ENCODE data around the gene TKT. TPM values are rescaled to one million over a fixed set of nuclear protein-coding genes. Genes with fewer than 3 reads are reported as not detected.

The TKT gene
- polyA plus RNA-seq, 1 donor from 2014 or later, result 194 TPM

DNA sequence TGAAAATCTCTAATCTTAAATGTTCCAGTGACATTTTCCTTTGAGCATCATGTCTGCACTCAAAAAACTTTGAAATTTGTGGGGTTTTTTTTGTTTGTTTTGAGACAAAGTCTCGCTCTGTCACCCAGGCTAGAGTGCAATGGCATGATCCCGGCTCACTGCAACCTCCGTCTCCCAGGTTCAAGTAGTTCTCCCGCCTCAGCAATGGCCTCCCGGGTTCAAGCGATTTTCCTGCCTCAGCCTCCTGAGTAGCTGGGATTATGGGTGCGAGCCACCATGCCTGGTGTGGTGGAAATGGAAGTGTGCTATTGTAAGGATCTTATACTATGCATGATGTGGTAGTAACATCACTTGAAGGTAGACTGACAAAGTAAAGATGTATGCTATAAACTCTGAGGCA is 42.5 kb downstream of the TKT start:
- no peak for TF ChIP-seq MXI1 (conservative IDR thresholded peaks at IDR 0.05; ENCODE audit: poor library complexity, severe bottlenecking)
- TF ChIP-seq, protein P1, sequence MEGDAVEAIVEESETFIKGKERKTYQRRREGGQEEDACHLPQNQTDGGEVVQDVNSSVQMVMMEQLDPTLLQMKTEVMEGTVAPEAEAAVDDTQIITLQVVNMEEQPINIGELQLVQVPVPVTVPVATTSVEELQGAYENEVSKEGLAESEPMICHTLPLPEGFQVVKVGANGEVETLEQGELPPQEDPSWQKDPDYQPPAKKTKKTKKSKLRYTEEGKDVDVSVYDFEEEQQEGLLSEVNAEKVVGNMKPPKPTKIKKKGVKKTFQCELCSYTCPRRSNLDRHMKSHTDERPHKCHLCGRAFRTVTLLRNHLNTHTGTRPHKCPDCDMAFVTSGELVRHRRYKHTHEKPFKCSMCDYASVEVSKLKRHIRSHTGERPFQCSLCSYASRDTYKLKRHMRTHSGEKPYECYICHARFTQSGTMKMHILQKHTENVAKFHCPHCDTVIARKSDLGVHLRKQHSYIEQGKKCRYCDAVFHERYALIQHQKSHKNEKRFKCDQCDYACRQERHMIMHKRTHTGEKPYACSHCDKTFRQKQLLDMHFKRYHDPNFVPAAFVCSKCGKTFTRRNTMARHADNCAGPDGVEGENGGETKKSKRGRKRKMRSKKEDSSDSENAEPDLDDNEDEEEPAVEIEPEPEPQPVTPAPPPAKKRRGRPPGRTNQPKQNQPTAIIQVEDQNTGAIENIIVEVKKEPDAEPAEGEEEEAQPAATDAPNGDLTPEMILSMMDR (IDR thresholded peaks at IDR 0.05; ENCODE audit: poor library complexity, severe bottlenecking), result no peak
- H3K9me2 ChIP-seq (ENCODE audit: insufficient read depth, low read length), result no peaks in the 10 kb centered on the region
- no peak overlapping the region for H3K4me2 ChIP-seq (ENCODE audit: low read length)

DNA sequence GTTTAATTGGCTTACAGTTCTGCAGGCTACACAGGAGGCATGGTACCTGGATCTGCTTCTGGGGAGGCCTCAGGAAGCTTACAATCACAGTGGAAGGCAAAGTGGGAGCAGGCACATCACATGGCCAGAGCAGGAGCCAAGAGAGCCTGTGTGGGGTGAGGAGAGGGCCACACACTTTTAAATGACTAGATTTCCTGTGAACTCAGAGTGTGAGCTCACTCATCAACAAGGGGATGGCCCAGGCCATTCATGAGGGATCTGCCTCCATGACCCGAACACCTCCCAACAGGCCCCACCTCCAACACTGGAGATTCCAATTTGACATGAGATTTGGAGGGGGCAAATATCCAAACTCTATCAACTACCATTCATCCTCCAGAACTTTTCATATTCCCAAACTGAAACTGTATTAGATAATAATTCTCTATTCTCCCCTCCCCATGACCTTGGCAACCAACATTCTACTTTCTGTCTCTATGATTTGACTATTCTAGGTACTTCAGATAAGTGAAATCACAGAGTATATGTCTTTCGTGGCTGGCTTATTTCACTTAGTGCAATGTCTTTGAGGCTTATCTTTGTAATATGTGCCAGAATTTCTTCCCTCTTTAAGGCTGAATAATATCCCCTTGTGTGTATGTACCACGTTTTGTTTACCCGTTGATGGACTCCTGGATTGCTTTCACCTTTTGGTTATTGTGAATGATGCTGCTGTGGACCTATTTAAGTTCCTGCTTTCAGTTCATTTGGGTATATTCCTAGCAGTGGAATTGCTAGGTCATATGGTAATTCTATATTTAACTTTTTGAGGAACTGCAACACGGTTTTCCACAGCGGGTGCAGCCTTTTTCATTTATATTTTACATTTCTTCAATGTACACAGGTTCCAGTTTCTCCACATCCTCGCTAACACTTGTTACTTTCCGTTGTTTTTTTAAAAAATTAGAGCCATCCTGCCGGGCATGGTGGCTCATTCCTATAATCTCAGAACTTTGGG is 43.8 kb downstream of the TKT start:
- no peak overlapping the region for H3K27ac ChIP-seq (ENCODE audit: low read length)
- H3K9me2 ChIP-seq (ENCODE audit: insufficient read depth, low read length), result no peaks in the 10 kb centered on the region
- H2AFZ ChIP-seq (ENCODE audit: low read depth, low read length), result no peak overlapping the region
- no peaks in the 10 kb centered on the region for H3K9me3 ChIP-seq (ENCODE audit: low read length)
- no peak for TF ChIP-seq MXI1 (conservative IDR thresholded peaks at IDR 0.05; ENCODE audit: poor library complexity, severe bottlenecking)
- no peak for TF ChIP-seq EP300 (conservative IDR thresholded peaks at IDR 0.05; ENCODE audit: poor library complexity, severe bottlenecking)
- TF ChIP-seq, protein P2, sequence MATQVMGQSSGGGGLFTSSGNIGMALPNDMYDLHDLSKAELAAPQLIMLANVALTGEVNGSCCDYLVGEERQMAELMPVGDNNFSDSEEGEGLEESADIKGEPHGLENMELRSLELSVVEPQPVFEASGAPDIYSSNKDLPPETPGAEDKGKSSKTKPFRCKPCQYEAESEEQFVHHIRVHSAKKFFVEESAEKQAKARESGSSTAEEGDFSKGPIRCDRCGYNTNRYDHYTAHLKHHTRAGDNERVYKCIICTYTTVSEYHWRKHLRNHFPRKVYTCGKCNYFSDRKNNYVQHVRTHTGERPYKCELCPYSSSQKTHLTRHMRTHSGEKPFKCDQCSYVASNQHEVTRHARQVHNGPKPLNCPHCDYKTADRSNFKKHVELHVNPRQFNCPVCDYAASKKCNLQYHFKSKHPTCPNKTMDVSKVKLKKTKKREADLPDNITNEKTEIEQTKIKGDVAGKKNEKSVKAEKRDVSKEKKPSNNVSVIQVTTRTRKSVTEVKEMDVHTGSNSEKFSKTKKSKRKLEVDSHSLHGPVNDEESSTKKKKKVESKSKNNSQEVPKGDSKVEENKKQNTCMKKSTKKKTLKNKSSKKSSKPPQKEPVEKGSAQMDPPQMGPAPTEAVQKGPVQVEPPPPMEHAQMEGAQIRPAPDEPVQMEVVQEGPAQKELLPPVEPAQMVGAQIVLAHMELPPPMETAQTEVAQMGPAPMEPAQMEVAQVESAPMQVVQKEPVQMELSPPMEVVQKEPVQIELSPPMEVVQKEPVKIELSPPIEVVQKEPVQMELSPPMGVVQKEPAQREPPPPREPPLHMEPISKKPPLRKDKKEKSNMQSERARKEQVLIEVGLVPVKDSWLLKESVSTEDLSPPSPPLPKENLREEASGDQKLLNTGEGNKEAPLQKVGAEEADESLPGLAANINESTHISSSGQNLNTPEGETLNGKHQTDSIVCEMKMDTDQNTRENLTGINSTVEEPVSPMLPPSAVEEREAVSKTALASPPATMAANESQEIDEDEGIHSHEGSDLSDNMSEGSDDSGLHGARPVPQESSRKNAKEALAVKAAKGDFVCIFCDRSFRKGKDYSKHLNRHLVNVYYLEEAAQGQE (IDR thresholded peaks at IDR 0.05; ENCODE audit: borderline replicate concordance), result no peak
- TF ChIP-seq SMC3 (conservative IDR thresholded peaks at IDR 0.05; ENCODE audit: poor library complexity), result no peak
- TF ChIP-seq TAF1 (IDR thresholded peaks at IDR 0.05; ENCODE audit: low read depth), result no peak
- no peak for TF ChIP-seq EZH2 (IDR thresholded peaks at IDR 0.05; ENCODE audit: borderline replicate concordance, insufficient read depth, low read length, poor library complexity, severe bottlenecking)
- TF ChIP-seq POLR2AphosphoS5 (IDR thresholded peaks at IDR 0.05), result no peak
- no peak for TF ChIP-seq RAD21 (conservative IDR thresholded peaks at IDR 0.05)
- TF ChIP-seq, protein P1 (IDR thresholded peaks at IDR 0.05; ENCODE audit: poor library complexity, severe bottlenecking), result no peak
- H3K27me3 ChIP-seq (ENCODE audit: insufficient read depth, low read depth, low read length), result no peaks in the 10 kb centered on the region
- H4K20me1 ChIP-seq (ENCODE audit: insufficient read depth), result no peaks in the 10 kb centered on the region
- no peaks in the 10 kb centered on the region for H3K79me2 ChIP-seq (replicated peaks; ENCODE audit: insufficient read depth, low read length)
- no peaks in the 10 kb centered on the region for H3F3A ChIP-seq (ENCODE audit: insufficient read depth, low read length, poor library complexity, severe bottlenecking)
- no peak overlapping the region for H3K4me3 ChIP-seq (ENCODE audit: low read length)
- H3K9ac ChIP-seq (ENCODE audit: low read length), result no peak overlapping the region
- H3K36me3 ChIP-seq (ENCODE audit: insufficient read depth, low read length), result no peaks in the 10 kb centered on the region
- H3K4me2 ChIP-seq (ENCODE audit: low read length), result no peak overlapping the region

More for the DNA sequence above, 42.5 kb downstream of the TKT start:
- Histone ChIP-seq H2AFZ (ENCODE audit: low read depth, low read length) (no peak overlapping the region), H3K4me3 (ENCODE audit: low read length) (no peak overlapping the region), H3K27ac (ENCODE audit: low read length) (no peak overlapping the region), H3K9me3 (ENCODE audit: low read length) (no peaks in the 10 kb centered on the region), H3K36me3 (ENCODE audit: insufficient read depth, low read length) (no peaks in the 10 kb centered on the region), H4K20me1 (ENCODE audit: insufficient read depth) (no peaks in the 10 kb centered on the region), H3K9ac (ENCODE audit: low read length) (no peak overlapping the region), H3K79me2 (replicated peaks; ENCODE audit: insufficient read depth, low read length) (no peaks in the 10 kb centered on the region), H3K27me3 (ENCODE audit: insufficient read depth, low read depth, low read length) (no peaks in the 10 kb centered on the region), H3F3A (ENCODE audit: insufficient read depth, low read length, poor library complexity, severe bottlenecking) (no peaks in the 10 kb centered on the region)

Data from neural cell (in vitro differentiated cells).